ENCODE measurements around the gene IL2RA.

Gene IL2RA

DNA sequence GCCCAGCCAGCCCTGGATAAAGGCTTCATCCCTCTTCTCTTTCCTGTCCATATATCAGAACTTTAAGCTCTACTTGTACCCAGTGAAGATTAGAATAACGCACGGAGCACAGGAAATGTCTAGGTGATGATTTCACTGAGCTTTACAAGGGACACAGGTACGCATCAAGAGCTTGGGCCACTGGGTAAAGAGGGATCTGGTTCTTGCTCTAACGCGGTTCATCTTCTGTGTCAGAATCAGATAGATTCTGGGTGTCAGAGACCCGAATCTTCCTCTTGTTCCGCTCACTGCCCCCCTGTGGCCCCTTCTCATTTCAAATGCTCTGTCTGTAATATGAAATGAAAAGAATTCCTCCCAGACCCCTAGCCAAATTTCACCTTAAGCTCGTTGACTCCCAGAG lies 24.7 kb downstream of the IL2RA start:
- DNase-seq, result no peak

DNA sequence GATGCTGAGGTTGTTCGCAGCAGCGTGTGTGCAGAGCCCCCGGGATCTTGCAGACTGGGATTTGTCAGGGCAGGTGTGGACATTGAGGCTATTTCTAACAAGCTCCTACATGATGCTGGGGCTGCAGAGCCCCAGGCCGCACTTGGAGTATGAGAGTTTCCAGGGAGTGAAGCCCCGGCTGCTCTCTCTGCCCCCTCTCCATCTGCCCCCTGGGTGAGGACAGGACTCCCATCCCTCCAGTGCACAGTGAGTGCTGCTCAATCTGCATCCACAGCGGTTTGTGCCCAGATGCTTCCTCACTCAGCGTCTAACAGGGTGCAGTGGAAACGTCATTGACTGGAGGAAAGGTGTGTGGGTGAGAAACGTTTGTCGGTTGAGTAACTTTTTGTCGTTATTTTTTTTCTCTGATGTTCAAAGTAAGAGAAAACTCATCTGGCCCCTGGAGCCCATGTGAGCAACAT lies 25.3 kb downstream of the IL2RA start:
- no peak for DNase-seq

DNA sequence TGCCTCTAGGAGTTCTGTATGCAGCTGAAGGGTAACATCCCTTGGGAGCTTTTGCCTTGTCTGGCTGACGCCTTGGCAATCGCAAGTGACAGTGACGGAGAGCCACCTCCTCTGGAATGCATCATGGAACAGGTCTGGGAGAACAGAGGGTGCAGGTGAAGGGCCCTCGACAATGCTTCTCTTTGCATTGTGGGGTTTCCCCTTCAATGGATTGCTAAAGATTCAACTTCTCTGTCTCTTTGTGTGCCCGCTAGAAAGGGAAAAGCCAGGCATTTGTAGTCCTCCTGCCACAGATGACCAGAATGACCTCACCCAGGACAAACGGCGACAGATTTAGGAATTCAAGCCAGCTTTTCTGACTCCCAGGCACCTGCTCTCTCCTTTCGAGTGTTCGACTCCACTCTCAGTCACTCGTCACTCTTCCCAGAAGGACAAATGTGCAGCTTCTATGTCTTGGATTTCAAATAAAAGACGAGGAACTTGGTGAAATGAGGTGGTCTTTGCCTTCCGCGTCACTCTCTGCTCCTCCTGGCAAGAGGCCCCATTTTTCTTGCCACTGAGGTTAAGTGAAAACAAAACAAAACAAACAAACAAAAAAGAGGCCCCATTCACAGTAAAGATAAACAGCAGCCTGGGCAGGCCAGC lies 26.1 kb downstream of the IL2RA start:
- peak; percentile 70 for DNase-seq

DNA sequence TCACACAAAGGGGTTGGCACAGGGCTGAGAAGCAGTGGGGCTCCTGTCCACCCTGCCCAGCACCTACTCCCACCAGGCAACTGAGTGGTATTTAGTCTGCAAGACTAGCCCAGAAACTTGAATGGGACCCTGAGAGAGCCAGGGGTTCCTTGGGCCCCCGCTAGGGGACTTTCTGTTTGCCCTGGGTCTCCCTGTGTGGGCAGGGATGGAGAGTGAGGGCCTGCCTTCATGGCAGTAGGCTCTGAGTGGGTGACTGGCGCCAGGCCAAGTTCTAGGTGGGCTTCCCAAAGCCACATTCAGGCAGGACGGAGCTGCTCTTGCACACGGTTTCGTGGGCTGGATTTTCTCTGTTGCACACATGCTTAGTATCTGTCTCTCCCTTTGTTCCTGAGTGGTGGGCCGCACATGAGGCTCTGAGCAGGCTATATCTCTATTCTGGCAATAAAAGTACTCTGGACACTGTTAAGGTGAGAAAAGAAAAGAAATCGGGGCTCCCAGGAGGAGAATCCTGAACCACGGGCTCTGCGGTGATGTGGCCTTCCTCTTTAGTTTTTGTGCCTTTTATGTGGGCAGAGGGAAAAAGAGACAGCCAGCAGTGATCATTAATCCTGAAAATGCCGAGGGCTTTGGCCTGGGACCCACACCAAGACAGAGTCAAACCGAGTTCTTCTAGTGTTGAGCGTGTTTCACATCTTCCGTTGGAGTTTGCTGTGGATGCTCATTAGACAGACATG lies 26.9 kb downstream of the IL2RA start:
- no peak for DNase-seq

DNA sequence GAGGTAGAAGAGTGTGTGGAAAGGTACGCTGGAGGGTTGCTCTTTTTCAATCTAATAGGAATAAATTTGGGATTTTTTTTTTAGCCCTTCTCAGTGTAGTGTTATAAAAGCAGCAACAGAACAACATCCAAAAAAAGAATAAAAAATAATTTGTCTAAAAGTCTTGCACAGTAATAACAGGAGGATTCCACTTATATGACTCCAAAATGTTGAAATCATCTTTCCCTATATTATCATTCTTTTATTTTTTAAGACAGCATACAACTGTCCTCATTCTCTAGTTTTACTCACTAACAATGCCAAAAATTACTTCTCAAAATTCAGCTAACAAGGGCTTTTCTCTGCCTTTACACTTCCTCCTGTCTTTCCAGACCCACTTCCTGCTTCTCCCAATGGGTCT lies 27.8 kb downstream of the IL2RA start:
- DNase-seq, result no peak

DNA sequence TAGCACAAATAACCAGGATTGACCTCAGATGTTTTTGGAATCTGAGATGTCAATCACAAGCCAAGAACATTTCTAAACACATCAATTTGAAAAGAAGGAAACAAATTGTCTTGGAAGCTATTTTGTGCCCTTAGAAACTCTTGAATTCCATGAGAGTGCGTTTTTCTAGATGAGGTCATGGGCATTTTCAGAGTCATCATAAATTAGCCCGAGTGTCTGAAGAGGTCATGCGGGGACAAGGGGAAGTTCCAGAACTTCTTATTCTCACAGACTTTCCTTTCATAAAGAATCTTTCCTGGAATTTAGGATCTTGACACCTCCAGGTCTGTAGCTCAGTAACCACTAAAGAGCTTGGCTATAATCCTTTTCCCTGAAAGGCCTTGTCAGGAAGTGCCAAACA lies 28.2 kb downstream of the IL2RA start:
- DNase-seq, result peak; percentile 95

DNA sequence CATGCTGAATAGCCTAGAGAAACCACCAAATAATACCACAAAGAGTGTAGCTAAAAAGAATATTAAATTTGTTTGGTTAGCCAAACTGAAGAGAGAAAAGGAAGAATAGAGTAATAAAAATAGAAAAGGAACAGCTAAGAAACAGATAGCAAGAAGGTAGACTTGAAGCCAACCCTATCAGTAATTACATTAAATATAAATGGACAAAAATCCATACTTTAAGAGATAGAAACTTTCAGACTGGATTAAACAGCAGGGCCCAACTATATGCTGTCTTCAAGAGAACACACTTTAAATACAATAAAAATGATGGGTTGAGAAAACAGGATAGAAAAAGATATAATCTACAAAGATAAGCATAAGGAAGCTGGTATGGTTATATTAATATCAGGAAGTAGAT lies 31.2 kb downstream of the IL2RA start:
- DNase-seq, result no peak

DNA sequence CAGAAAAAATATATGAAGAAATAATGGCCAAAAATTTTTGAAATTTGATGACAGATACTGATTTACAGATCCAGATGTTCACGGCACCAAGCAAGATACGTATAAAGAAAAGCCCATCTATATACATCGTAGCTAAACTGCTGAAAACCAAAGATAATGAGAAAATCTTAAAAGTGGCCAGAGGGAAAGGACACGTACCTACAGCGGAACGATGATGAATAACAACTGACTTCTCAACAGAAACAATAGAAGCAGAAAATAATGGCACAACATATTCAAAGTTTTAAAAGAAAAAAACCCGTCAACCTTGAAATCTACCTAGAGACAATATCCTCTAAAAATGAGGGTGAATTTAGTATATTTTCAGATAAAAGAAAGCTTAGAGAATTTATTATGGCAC lies 31.9 kb downstream of the IL2RA start:
- no peak for DNase-seq

DNA sequence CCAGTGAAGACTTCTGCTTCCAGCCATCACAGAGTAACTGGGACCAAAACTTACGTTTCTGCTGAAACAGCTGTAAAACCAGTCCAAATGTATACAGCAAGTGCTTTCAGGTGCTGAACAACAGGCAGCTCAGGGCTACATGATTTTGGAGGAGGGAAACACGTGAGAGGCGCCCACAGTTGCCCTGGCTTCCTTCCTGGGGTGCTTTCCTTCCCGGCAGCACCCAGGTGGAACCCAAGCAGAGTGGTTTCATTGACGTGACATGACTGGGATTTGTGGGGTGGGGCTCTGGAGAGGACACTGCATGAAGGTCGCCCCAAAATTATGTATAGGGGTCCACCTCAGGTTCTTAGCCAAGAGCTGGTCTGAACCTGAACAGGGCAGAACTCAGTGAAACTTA lies 34.2 kb downstream of the IL2RA start:
- DNase-seq, result no peak

DNA sequence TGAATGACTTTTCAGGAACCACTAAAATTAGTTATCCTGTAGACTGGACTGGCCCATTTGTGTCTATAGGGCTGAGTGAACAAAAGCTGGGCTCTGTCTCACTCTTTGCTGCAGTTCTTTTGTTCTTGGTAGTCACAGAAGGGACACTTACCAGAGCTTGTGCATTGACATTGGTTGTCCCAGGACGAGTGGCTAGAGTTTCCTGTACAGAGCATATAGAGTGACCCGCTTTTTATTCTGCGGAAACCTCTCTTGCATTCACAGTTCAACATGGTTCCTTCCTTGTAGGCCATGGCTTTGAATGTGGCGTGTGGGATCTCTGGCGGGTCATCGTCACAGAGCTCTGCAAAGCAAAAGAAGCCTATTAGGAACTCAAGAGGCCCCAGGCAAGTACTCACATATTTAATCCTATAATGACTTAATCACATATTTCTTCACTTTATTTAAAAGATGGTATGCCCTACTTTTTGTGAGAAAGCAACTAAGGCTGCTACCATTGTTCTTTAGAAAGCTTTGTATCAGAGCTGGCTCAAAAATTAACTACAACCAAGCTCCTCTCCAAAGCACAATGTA lies 36.4 kb downstream of the IL2RA start:
- no peak for DNase-seq

DNA sequence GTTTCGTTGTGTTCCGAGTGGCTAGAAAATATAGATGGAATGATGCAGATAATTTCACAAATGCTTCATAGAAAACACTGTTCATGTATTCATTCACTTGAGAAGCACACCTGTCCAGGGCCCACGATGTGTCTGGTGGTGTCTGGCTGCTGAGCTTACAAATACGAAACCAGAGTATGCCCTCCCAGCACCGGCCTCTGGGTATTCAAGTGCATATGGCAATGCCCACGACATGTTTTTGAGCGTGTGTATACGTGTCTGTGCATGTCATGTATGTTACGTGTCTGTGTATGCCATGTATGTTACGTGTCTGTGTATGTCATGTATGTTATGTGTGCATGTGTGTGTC lies 37.9 kb downstream of the IL2RA start:
- no peak for DNase-seq

DNA sequence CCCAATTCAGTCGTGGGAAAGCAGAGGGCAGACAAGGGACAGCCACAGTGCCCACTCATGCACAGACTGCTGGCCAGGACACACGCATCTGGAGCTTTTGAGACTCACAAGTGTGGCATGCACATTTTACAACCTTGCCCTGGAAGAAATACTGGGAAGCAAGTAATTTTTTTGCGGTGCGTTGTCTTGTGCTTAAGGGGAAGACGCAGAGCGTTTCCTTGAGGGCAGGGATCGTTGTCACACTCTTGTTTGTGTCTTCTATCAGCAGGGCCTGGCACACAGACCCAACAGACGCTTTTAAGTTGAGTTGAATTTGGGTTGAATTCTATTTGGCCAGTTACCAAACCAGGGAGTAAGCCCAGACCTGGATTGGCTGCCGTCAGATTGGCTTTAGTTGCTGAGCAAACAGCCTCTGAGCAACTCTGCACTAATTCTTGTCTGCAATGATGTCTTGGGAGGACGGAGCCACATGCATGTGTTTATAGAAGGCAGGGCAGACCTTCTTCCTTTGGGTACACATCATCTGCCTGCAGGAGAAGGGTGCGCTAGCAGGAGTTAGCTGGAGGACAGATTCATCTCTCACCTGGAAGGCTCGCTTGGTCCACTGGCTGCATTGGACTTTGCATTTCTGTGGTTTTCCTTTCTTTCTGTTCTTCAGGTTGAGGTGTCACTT lies 38.4 kb downstream of the IL2RA start:
- no peak for DNase-seq

DNA sequence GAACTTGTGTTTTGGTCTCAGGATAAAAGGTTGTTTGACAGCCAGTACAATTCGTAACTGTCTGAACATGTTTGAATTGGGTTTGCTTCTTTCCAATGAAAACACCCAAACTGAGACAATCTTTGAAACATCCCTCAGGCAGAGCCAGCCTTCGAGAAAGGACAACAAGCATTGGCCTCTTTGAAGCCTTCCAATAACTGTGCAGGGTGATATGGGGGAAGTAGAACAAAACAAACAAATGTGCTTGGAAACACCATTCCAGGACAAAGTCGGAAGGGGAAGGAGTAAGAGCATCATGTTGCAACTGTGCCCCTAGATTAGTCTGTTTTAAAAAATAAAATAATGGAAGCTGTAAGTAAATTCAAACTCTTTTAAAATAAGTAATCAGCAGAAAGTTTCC lies 39.5 kb downstream of the IL2RA start:
- no peak for DNase-seq

DNA sequence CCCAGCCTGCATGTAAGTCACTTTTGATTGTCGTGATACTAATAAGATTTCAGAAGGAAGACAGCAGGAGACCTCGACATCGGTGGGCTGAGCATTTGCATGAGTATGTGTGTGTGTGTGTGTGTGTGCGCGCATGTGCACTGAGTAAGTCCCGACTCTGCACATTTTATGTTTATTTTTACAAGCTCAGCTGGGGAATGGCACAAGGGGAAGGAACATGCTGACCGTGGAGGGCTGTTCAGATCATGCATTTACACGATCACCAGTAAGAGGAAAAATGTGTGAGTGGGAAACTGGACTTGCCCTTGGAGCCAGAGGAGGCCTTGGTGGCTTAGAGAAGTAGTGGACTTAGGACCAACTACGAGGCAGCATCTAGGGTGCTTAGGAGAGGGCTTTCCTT lies 41.3 kb downstream of the IL2RA start:
- DNase-seq, result no peak

DNA sequence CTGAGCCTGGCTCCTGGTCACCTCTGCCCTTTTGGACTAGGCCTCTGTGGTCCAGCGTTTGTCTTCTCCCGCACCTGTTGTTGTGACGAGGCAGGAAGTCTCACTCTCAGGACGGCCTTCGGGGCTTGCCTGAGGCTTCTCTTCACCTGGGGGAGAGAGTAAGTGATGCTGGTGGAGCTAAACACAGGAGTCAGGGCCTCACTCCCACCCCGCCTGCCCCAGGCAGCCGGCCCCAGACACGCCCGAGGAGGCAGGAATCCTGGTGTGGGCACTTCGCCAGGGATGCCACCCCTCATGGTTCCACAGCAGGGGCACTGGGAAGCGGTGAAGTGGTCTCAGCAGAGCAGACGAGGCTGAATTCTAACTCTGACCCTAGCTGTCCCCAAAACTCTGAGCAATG lies 42.4 kb downstream of the IL2RA start:
- no peak for DNase-seq

DNA sequence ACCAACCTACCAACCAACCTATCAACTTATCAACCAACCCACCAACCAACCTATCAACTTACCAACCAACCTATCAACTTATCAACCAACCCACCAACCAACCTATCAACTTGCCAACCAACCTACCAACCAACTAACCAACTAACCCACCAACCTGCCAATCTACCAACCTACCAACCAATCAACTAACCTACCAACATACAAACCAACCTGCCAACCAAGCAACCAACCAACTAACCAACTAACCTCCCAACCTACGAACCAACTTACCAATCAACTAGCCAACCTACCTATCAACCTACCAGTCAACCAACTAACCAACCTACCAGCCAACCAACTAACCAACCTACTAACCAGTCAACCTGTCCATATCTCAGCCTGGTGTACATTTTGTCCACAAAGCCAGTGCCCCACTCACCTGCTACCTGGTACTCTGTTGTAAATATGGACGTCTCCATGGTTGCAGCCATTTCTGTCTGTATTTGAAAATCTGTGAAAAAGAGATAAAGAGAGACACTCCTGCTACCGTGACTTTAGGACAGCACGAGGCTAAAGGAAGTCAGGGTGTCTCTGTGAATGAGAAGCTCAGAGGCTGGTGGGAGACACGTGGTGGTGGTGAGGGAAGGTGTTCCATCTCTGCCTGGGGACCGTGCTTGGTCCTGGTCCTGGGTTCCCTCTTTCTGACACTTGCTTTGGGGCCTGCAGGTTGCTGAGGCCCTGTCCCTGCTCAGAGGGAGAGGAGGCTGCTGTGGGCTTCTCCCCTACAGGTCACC lies 43.0 kb downstream of the IL2RA start:
- no peak for DNase-seq

DNA sequence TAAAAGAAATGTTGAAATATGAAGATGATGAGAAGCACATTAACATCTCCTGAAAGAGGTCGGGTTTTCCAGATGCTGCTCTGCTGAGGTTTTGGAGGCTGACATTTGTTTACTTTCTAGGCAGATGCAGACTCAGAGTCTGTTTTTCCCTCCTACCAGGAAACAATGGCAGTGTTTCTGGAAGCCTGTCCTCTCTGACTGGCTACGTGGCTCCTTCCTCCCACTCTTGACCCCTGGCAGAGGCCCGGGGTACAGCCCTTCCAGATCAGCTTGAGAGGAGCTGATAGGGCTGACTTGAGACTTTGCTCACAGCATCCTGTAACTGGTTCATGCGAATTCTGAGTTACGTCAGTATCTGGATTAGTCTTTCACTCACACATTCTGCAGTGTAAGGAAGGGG lies 43.7 kb downstream of the IL2RA start:
- no peak for DNase-seq

DNA sequence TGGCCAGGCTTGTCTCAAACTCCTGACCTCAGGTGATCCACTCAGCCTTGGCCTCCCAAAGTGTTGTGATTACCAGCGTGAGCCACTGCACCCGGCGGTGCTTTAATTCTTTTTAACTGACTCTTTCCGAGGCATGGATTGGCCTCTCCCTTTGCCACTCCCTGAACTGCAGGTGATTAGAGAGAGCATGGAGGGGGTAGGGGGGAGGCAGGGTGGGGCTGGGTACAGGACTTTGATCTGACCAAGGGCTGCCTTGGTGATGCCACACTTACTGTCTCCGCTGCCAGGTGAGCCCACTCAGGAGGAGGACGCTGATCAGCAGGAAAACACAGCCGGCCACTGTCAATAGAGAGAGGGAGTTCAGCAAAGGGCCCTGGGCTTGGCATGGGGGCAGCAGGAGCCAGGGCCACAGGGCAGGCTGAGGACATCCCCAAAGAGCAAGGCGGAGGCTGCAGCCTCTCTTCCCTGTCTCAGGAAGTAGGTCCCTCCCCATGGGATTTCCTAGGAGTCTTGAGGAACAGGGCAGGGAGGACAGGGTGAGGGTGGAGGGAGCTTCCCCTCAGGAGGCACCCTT lies 44.3 kb downstream of the IL2RA start:
- DNase-seq, result no peak

DNA sequence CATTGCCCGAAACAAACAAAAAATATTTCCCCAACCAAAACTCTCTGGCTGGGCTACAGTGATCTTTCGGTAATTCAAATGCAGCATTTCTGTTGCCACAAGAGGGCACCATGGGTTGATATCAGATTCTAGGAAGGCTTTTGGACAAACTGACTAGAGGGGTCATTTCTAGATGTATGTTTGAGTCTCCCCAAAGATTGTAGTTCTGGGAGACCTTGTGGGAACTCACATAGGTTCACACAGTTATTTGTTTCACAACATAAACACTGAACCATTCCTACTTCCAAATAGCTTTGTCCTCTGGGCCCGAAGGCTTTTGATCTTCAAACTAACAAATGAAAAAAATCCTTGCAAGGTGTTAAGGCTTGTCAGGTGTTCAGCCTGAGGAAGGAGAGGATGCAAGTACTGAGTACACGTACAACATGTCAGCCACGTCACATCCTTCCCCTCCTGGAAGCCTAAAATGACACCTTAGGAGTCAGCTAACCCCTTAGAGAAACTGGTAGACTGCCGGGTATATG lies 47.9 kb downstream of the IL2RA start:
- DNase-seq, result peak; percentile 77

DNA sequence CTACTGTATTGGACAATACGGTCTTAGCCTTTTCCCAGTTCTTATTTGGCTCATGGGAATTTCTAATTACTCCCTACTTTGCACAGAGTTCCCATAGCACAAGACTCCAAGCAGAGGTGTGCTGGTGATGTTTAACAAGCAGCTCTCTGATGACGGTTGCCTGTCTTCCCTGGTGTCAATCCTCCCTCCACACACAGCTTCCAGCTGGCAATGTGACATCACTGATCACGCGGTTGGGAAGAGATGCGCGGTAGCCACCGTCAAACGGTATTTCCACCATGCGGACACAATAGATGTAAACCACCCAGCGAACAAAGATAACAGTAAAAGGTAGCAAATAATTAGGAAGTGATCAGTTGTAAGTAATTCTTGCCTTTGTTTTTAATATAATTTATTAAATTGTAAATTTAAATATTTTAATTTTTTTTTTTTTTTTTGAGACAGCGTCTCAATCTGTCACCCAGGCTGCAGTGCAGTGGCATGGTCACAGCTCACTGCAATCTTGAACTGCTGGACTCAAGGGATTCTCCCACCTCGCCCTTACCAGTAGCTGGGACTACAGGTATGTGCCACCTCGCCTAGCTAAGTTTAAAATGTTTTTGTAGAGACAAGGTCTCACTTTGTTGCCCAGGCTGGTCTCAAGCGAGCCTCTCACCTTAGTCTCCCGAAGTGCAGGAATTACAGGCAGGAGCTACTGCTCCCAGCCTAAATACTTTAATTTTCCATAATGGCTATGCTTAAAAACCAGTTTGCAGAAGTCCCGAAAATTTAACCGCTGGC lies 48.6 kb downstream of the IL2RA start:
- DNase-seq, result no peak

DNA sequence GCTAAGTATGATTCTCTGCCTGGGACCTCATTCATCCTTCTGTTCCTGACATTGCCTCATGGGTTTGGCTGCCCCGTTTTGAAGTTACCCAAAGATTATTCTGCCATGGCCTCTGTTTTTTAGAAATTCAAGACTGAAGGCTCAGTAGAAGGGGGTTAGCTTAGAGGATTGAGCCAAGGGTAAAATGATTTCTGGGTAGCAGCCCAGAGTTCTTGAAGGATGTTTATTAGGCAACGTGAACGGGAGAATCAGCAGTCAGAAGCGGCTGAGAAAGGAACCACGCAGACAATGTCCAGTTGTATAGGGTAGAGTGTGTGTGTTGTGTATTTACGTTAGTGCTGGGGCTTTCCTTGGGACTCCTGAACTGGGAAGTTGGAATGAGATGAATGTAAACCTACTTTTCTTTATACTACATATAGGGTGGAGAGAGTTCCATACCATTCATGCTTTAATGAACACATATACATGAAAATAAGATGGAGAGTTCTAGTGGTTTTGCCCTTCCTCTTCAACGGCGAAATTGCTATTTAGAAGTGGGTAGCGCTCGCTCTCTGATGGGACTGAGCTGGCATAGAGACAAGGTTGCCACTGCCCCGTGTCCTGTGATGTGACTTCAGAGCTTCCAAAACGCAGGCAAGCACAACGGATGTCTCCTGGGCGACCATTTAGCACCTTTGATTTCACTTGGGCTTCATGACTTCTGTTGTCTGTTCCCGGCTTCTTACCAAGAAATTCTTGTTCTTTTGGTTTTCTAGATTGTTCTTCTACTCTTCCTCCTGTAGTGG lies 49.9 kb downstream of the IL2RA start:
- DNase-seq, result no peak

Data from inflammatory macrophage treated with lipopolysaccharide for 4 hours (primary cell).